AG08395 (cell line): ENCODE results near the gene LAMC1.
"Not testable (repeated sequence)": the region's sequence is repeated elsewhere in the genome, so short reads cannot be mapped to it uniquely, and the experiment has no call there.

ENCODE experiments used
- DNase-seq: peaks from one replicate; pipeline ENCODE4 v3.0.0; 2012; ENCODE audit warnings: mixed read lengths, low spot score

The LAMC1 gene

DNA sequence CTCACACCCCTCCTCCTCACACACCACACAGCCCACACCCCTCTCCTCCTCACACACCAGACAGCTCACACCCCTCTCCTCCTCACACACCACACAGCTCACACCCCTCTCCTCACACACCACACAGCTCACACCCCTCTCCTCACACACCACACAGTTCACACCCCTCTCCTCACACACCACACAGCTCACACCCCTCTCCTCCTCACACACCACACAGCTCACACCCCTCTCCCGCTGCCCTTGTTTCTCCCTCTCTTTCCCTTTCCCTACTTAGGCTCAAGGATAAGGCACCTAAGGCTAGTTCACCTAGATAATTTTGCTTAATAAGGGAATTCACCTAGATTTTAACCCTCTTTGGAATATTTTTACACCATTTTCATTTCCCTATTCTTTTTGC is 126.8 kb downstream of the LAMC1 start:
- DNase-seq, result not testable (repeated sequence)

DNA sequence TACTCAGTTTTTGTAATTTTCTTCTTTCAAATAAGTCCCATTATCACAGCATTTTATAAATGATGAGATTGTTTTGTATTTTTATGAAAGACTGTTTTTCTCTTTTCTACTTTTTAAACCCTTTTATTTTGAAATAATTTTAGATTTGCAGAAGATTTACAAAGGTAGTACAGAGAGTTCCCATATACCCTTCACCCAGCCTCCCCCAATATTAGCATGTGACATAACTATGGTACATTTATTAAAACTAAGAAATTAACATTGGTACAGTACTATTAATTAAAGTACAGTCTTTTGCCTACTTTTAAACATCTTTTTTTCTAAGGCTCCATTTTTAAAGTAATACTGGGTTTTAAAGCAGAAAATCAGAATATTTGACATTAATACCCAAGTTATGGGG is 127.2 kb downstream of the LAMC1 start:
- DNase-seq, result no peak

DNA sequence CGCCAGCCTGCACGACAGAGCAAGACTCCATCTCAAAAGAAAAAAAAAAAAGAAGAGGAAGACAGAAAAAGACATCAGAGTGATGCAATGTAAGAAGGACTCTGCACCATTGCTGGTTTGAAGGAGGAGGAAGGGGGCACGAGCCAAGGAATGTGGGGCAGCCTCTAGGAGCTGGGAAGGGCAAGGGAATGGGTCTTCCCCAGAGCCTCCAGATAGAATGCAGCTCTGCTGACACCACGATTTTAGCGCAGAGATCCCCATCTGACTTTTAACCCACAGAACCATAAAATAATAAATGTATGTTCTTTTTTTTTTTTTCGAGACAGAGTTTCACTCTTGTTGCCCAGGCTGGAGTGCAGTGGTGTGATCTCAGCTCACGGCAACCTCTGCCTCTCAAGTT is 129.0 kb downstream of the LAMC1 start:
- DNase-seq, result no peak

DNA sequence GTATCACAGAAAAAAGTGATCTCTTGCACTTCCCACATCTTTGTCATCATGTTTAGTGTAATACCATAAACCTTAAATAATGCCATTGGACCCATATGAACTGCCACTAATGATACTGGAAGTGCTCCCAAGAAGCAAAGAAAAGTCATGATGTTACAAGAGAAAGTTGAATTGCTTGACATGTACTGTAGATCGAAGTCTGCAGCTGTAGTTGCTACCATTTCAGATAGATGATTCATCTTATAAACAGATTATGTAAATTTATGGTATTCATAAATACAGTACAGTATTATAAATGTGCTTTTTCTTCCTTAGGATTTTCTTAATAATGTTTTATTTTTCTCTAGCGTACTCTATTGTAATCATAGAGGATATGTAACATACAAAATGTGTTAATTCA is 132.7 kb downstream of the LAMC1 start:
- DNase-seq, result no peak

DNA sequence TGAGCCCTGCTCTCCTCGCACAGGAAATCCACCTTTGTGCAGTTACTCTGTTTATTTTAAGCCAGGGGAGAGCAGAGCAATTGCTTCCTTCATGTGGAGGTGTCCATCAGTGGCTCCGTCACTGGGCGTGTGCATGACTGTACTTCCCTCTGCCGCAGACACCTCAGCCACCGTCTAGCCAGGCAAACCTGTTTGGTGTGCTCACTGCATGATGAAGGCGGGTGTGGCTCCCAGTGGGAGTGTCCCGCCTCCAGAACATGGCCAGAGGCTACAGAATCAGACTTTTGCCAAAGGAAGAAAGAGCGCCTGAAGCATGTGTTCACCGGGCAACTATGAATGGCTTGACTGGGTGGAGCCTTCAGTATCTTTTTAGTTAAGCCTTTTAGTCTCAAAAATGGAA is 136.7 kb downstream of the LAMC1 start:
- DNase-seq, result no peak

DNA sequence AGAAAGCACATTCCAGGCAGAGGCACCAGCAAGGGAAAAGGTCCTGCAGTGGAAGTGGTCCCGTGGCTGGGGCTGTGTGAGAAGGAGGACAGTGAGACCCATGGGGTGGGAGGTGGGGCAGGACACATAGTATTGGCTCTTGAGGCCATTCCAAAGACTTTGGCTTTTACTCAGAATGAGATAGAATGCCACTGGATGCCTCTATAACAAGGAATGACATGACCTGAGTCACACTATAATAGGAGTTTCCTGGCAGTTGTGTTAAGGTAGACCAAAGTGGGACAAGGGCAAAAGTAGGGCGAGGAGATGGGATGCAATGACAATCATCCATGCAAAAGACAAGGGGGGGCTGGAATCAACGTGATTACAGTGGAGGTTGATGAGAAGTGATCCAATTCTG is 138.2 kb downstream of the LAMC1 start:
- no peak for DNase-seq

DNA sequence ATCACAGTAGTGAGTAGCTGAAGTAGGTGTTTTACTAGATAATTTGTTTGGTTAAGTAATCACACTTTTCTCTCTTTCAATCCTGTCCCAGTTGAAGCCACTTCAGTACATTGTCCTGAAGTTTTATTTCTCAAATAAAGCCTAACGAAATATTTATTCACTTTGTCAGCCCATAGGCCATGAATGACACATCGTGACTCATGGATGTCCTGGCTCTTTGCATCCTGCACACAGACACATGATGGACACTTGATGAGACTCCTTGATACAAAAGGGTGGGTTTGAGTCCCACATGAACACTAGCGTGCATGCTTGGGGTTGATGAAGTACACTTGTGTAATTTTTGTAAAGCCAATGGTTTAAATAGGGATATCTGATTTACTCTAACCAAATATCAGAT is 140.1 kb downstream of the LAMC1 start:
- peak; percentile 54 for DNase-seq

DNA sequence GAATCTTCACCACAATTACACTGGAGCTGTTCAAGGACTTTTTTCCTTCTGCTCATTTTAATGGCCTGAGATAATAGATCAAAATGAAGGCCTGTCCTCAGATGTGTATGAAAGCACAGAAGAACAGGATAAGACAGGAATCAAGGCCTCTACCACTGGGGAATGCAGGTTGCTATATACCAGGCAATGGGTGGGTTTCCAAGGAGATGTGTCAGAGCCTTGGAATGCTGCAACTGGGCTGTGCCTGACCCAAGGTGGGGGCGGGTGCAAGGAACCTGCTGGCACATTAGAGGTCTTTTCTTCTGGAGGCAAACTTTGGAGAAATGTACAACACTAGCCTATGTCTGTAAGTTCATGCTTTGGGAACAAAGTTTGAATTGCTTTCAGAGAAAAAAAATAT is 141.1 kb downstream of the LAMC1 start:
- DNase-seq, result peak; percentile 44

DNA sequence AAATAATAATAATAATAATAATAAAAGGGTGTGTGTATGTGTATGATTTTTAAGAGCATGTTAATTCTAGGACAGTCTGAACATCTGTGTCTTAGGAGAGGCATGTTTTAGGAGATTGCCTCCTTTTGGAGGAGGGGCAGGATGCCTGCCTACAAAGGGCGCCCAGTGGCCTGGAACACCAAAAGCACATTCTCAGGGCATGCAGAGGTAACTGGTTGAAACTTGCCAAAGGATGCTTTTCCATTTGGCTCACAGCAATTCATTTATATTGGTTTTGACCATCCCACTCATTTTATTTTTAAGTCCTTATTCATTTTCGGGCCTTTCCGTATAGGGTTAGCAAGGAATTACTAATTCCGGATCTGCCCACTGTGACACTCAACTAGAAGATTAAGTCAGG is 141.7 kb downstream of the LAMC1 start:
- no peak for DNase-seq

DNA sequence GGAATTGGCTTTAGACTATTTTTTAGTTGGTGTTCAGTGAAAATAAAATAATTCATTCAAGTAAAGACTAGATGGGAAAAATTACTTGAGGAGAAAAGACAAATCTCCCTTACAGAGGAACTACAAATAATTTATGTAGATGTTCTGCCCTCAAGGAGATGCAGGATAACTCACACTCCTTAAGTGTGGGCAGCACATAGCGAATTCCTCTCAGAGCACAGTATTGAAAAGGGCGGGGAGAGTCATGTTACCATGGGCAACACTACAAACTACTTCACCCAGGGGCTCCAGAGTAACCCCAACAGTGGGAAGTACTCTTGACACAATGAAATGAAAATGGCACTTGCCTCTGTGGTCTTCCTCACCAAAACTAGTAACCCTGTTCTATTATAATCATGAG is 142.2 kb downstream of the LAMC1 start:
- no peak for DNase-seq

DNA sequence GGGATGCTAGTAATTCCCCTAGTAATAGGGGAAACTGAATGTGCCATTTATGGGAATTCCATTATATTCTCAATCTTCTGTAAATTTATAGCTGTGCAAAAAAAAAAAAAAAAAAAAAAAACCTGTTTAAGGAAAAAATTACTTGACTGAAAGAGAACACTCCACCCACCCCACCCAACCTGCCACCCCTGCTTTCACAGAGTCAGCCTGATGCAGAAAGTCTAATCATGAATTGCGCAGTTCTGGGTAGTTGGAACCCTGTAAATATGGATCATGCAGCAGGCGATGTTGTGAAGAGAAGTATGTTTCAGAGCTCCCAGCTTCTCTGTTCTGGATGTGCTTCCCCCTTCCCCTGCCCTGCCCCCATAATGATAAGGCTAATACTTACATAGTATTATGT is 143.2 kb downstream of the LAMC1 start:
- DNase-seq, result no peak

DNA sequence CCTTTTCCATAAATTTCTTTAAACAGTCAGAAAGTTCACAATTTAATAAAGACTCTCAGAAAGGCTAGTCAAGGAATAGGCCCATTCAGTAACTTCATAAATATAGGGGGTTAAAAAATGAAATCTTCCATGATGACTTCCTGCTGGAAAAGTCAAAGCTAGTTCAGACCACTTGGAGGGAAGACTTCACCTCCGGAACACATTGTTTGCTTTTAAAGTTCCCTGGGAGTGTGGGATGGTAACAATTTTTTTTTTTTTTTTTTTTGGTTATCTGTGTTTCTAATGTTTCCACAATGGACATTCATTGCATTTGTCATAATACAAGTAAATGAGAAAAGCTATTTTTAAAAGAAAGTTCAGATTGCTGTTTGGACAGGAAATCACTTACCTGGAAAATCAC is 144.5 kb downstream of the LAMC1 start:
- DNase-seq, result no peak

DNA sequence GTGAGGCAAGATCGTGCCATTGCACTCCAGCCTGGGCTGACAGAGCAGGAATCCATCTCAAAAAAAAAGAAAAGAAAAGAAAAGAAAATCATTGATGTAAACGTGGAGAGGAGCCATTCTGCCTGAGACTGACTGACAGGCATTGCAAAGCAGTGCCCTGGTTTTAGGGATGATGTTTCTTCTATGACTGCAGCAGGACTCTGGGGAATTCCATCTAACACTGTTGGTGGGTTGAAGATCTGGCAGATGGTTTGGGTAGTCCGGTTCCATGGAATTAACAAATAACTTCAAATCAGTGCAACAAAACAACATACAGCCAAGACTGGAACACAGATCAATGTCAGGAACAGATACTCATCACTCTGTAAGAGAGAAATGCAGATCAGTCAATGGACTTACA is 145.1 kb downstream of the LAMC1 start:
- DNase-seq, result no peak

DNA sequence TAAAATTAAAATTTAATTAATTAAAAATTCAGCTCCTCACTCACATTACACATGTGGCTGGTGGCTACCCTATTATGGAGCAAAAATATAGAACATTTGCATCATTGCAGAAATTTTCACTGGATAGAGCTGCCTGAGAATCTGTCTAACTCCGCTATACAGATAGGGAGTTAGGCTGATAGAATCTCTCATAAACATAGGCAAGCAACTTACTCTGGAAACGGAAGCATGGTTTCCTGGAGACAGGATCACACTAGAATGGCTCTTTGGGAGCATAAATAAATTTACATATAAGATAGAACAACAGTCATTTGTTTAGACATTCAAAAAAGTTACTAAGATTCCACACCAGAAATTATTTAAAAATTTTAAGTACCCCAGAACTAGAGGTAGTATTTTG is 150.6 kb downstream of the LAMC1 start:
- DNase-seq, result no peak

DNA sequence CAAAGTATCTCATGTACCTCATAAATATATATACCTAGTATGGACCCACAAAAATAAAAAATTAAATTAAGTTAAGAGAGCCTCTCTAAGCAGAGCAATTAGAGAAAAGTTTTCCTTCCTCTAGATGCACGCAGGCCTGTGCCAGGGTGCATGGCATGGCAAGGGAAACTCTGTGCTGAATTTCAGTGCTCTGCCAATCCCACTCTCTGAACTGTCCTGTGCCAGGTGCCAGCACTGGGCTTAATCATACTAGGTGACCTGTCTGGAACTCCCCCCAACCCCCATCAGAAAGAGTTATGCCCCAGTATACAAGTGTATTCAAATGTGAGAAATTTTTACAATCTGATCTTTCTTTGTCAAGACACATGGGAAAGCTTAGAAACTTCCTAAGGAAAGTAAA is 152.4 kb downstream of the LAMC1 start:
- DNase-seq, result no peak

DNA sequence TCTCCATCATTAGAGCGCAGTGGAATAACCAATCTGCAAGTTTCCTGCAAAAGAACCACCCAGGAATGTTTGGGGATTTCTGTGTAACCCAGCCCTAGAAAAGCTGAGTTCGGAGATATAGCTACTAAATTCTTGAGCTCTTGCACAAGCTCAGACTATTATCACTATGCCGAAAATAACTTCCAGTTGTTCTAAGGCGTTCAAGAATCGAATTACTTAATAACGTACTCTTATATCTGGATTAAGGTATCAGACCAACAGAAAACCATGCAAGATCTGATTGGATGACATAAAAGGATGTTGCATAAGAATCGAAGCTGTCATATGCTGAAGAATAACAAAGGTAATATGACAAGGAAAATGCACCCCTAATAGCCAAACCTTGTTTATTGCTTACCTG is 155.3 kb downstream of the LAMC1 start:
- peak; percentile 27 for DNase-seq

DNA sequence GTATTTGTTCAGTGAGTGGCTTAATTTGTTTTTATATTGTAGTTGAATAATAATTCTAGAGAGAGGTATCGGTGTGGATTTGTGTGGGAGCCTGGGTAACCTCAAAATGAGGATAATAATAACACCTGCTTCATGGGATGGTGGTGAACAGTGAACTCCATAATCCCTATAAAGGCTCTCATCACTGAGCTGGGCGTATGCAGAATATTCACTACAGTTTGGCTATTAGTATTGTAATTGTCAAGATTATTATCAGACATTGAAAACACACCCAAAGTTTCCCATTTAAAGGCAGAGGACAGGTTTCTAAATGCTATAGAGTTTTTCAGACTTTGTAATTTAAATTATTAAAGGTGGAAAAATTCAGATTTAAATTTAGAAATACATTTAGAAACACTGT is 155.8 kb downstream of the LAMC1 start:
- no peak for DNase-seq

DNA sequence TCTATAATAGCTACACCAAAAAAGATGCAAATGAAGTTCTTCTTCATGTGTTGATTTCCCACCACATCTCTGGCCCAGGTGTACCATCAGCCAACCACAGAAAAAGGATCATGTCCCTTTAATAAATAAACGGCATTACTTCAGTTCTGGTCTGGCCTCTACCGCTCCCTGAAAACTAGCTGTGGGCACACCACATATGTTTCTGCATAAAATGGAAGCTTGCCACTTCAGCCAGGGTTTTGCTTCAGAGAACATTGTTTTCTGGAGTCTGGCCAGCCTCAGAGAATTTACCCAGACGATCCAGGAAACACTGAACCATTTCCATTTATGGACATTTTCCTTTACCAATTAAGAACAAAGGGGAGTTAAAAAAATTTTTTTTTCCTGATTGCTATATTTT is 157.0 kb downstream of the LAMC1 start:
- DNase-seq, result peak; percentile 86

DNA sequence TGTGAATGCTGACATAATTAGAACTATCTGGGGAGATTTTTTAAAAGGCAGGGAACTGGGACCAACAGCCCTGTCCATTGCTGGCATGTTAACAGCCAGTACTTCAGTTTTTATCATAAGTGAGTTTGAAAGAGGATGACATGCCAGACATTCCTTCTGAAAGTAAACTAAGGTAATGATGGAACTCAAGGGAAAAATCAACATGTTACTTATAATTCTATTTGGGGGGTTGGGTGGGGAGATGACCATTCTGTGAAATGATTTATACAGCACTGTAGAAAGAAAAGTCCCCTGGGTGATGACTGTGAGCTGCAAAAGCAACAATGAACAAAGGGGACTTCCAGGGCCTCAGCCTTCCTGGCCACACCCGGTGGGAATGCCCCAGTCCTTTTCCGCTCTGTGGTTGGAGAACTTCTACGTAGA is 157.4 kb downstream of the LAMC1 start:
- DNase-seq, result peak; percentile 69

DNA sequence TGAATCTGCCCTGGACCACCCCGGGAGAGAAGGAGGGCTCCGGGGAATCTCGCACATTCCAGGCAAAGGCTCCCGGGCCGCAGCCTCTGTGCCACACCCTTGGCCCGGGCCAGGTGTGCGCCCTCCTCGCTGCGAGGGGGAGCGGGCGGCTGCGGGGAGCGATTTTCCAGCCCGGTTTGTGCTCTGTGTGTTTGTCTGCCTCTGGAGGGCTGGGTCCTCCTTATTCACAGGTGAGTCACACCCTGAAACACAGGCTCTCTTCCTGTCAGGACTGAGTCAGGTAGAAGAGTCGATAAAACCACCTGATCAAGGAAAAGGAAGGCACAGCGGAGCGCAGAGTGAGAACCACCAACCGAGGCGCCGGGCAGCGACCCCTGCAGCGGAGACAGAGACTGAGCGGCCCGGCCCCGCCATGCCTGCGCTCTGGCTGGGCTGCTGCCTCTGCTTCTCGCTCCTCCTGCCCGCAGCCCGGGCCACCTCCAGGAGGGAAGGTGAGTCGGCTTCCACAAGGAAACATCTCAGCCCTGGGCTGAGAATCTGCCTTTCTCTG is 162.8 kb downstream of the LAMC1 start, which contains the start of gene LAMC2:
LAMC2 (plus strand) TSS at position 324 of the 550 bp plus-strand sequence; CDS start at position 413, 89 bp downstream.
- no peak for DNase-seq

DNA sequence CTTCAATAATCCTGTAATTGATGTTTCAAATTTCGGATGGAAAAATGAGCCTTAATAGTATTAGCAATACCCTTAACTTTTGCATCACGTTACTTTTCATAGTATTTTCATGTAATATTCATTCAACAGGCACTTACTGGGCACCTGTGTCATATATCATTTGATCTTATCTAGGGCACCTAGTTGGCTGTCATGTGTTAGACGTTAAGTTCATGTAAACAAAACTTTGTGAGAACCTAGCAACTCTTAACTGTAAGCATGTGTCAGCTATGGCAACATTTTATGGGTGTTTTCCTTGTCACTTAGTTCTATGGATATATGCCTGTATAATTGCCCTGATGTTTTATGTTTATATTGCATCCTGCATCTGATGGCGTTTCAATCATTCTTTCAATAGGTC is 163.6 kb downstream of the LAMC1 start:
- no peak for DNase-seq

DNA sequence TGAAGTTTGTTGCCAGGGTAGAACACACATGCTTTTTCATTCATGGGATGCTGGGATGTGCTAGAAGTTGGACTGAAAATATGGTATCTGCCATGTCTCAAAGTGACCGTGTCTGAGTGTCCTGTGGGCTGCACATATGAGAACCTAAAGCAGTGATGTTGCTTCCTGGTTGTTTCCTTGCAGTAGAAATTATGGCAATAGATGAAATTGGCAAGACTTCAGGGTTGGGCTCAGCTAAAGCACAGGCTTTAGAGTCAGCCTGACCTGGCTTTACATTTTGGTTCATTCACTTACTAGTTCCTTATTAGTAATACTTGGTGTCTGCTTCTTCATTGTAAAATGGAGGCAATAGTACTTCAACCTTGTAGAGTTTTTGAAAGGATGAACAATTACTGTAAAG is 165.0 kb downstream of the LAMC1 start:
- no peak for DNase-seq

DNA sequence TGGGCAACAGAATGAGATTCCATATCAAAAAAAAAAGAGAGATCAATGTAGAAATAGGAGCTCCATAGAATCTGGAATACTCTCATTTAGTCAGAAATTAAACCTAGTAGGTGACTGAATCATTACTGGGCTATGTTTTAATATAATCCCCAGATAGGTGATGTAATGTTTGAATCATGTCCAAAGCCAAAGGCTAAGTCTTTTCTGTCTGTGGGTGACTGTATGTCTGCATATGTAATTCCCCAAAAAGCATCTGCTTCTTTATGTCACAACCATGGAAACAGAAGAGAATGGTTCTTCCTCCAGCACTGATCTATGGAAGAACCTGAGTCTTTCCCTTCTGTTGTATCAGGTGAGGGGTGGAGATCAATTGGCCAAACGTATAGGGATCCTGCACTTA is 168.6 kb downstream of the LAMC1 start:
- peak; percentile 83 for DNase-seq

DNA sequence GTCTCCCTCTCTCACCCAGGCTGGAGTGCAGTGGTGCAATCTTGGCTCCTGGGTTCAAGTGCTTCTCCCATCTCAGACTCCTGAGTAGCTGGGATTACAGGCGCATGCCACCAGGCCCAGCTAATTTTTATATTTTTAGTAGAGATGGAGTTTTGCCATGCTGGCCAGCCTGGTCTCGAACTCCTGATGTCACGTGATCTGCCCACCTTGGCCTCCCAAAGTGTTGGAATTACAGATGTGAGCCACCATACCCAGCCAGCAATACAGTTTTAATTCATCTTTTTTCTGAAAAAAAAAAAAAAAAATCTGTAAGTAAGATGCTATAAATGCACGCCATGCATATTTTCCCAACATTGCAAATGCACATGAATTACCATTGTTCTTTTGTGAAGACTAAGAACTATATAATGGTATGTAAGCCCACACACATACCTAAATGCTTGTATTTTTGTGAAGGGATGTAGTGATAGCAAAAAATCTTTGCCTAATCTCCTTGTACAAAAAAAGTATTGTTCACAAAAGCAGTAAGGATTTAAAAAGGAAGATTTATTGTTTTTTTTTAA is 170.8 kb downstream of the LAMC1 start:
- no peak for DNase-seq
